K562 (cell line): ENCODE results near the gene BCAS3. TPM values are rescaled to one million over a fixed set of nuclear protein-coding genes. Genes with fewer than 3 reads are reported as not detected.

Source experiments
- ARID1B ChIP-seq: fragments of 450-650 bp; IDR thresholded peaks from 2 replicates; pipeline ENCODE4 v1.6.1; 2016; ENCODE audit warnings: antibody characterized with exemption, mild to moderate bottlenecking, inconsistent platforms
- BDP1 ChIP-seq: IDR thresholded peaks from 3 replicates; pipeline ENCODE4 v1.6.1; 2011; ENCODE audit not compliant: insufficient read length, insufficient read depth
- FIP1L1 ChIP-seq: fragments of 200-400 bp; formaldehyde crosslinking; IDR thresholded peaks from 2 replicates; pipeline ENCODE4 v1.6.1; 2018; ENCODE audit warnings: mild to moderate bottlenecking, low read depth, low read length; ENCODE audit not compliant: poor library complexity, severe bottlenecking
- KLF10 ChIP-seq: fragments of 250-450 bp; sonication (Bioruptor Pico); IDR thresholded peaks from 2 replicates; pipeline ENCODE4 v1.6.1; 2021; ENCODE audit warnings: matching md5 sums
- LEF1 ChIP-seq: fragments of 450-650 bp; IDR thresholded peaks from 2 replicates; pipeline ENCODE4 v1.6.1; 2016; ENCODE audit warnings: mild to moderate bottlenecking
- MCM7 ChIP-seq, 2 experiments: fragments of 450-650 bp; IDR thresholded peaks; 2 replicates each; pipeline ENCODE4 v1.6.1; 2016 to 2018
- PHB2 ChIP-seq: fragments of 450-650 bp; IDR thresholded peaks from 2 replicates; pipeline ENCODE4 v1.6.1; 2017; ENCODE audit warnings: low read depth
- RFX7 ChIP-seq: fragments of 250-450 bp; sonication (Bioruptor Pico); IDR thresholded peaks from 2 replicates; pipeline ENCODE4 v1.5.1; 2021; ENCODE audit warnings: mild to moderate bottlenecking
- STAT5A ChIP-seq: IDR thresholded peaks from 2 replicates; pipeline ENCODE4 v1.6.1; 2012; ENCODE audit warnings: low read length, inconsistent platforms, borderline replicate concordance
- ZNF57 ChIP-seq: fragments of 450-650 bp; formaldehyde crosslinking; IDR thresholded peaks from 2 replicates; pipeline ENCODE4 v1.4.0; 2020; ENCODE audit warnings: mild to moderate bottlenecking, moderate library complexity
- ZSCAN32 ChIP-seq: fragments of 450-650 bp; formaldehyde crosslinking; IDR thresholded peaks from 2 replicates; pipeline ENCODE4 v1.4.0; 2020; ENCODE audit warnings: mild to moderate bottlenecking, moderate library complexity
- polyA plus RNA-seq, 8 experiments: library from polyadenylated mRNA; depleted of rRNA in 4 of 8; stranded (reverse) in 5 of 8; unstranded in 3 of 8; fragments of >200 nt; fragmentation: Nextera tagmentation in 2 of 8; fragmentation: Illumina TruSeq in 1 of 8; extraction: Ambion mirVana in 2 of 8; extraction: Trizol in 1 of 8; gene quantifications; 2 replicates each; pipeline versions ENCODE4 v1.2.1 to v1.2.3, GENCODE V29; 2011 to 2014; ENCODE audit warnings: inconsistent platforms in 1 of 8, missing spikeins in 1 of 8
- total RNA-seq, 7 experiments: library from RNA; depleted of rRNA in 6 of 7; stranded (reverse); fragments of >200 nt in 6 of 7; fragmentation: Illumina TruSeq in 2 of 7; extraction: Trizol in 2 of 7; gene quantifications; 2 replicates each; pipeline versions ENCODE4 v1.2.1 to v1.2.3, GENCODE V29; 2011 to 2021; ENCODE audit warnings: low replicate concordance in 1 of 7
- TF ChIP-seq, protein P1 (sequence below): IDR thresholded peaks from 2 replicates; pipeline ENCODE4 v1.6.1; 2016; ENCODE audit warnings: missing genetic modification characterization, missing compliant biosample characterization
- TF ChIP-seq, protein P2 (sequence below): fragments of 250-450 bp; sonication (Bioruptor Pico); IDR thresholded peaks from 2 replicates; pipeline ENCODE4 v1.4.0; 2020; ENCODE audit warnings: mild to moderate bottlenecking, moderate library complexity
- TF ChIP-seq, protein P3 (sequence below): sonication (generic); formaldehyde crosslinking; IDR thresholded peaks from 2 replicates; pipeline ENCODE4 v1.8.0; 2023; ENCODE audit warnings: mild to moderate bottlenecking, missing genetic modification reagents
- TF ChIP-seq, protein P4 (sequence below): fragments of 250-450 bp; sonication (Bioruptor Pico); IDR thresholded peaks from 2 replicates; pipeline ENCODE4 v1.8.0; 2021; ENCODE audit warnings: moderate library complexity, mild to moderate bottlenecking, inconsistent platforms
- TF ChIP-seq, protein P5 (sequence below): fragments of 450-650 bp; formaldehyde crosslinking; IDR thresholded peaks from 2 replicates; pipeline ENCODE4 v1.4.0; 2022; ENCODE audit warnings: missing genetic modification characterization
- TF ChIP-seq, protein P6 (sequence below): fragments of 250-450 bp; sonication (Bioruptor Pico); IDR thresholded peaks from 2 replicates; pipeline ENCODE4 v1.4.0; 2020
- TF ChIP-seq, protein P7 (sequence below): fragments of 250-450 bp; sonication (Bioruptor Pico); IDR thresholded peaks from 2 replicates; pipeline ENCODE4 v1.5.0; 2022; ENCODE audit warnings: mild to moderate bottlenecking

Gene BCAS3
- total and polyA plus RNA-seq, 9 of the 15 experiments (the other 6 are each of a cell fraction or from before 2014, with no cell fraction given), result 1.9 to 5.5 (median 3.5) TPM

DNA sequence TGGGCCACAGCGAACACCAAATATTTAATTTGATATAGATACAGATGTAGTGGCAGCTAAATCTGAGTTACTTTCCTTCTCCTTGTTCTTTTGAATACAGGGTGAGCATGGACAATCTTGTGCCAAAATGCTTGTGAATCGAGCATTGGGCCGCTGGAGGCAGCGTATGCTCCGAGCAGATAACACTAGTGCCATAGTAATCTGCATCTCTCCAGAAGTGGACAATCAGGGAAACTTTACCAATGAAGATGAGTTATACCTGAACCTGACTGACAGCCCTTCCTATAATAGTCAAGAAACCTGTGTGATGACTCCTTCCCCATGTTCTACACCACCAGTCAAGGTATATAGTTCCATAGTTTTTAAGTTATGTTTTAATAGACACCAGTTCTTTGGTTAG, 21.2 kb upstream of the BCAS3 start (continued):
- TF ChIP-seq, protein P1, sequence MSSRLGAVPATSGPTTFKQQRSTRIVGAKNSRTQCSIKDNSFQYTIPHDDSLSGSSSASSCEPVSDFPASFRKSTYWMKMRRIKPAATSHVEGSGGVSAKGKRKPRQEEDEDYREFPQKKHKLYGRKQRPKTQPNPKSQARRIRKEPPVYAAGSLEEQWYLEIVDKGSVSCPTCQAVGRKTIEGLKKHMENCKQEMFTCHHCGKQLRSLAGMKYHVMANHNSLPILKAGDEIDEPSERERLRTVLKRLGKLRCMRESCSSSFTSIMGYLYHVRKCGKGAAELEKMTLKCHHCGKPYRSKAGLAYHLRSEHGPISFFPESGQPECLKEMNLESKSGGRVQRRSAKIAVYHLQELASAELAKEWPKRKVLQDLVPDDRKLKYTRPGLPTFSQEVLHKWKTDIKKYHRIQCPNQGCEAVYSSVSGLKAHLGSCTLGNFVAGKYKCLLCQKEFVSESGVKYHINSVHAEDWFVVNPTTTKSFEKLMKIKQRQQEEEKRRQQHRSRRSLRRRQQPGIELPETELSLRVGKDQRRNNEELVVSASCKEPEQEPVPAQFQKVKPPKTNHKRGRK (tag), result no peak
- TF ChIP-seq BDP1 (no peak), PHB2 (no peak), ZNF57 (CRISPR knock-in tag) (no peak), ZSCAN32 (CRISPR knock-in tag) (no peak), KLF10 (CRISPR knock-in tag) (no peak), ARID1B (peak; percentile 67), FIP1L1 (no peak), RFX7 (CRISPR knock-in tag) (no peak), MCM7 (IDR thresholded peaks at IDR 0.05) (no peak), LEF1 (no peak), STAT5A (peak; percentile 44; the same call in 1 of the 2 replicates)
- TF ChIP-seq, protein P2, sequence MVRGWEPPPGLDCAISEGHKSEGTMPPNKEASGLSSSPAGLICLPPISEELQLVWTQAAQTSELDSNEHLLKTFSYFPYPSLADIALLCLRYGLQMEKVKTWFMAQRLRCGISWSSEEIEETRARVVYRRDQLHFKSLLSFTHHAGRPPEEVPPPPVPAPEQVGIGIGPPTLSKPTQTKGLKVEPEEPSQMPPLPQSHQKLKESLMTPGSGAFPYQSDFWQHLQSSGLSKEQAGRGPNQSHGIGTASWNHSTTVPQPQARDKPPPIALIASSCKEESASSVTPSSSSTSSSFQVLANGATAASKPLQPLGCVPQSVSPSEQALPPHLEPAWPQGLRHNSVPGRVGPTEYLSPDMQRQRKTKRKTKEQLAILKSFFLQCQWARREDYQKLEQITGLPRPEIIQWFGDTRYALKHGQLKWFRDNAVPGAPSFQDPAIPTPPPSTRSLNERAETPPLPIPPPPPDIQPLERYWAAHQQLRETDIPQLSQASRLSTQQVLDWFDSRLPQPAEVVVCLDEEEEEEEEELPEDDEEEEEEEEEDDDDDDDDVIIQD (CRISPR knock-in tag), result no peak
- TF ChIP-seq, protein P3, sequence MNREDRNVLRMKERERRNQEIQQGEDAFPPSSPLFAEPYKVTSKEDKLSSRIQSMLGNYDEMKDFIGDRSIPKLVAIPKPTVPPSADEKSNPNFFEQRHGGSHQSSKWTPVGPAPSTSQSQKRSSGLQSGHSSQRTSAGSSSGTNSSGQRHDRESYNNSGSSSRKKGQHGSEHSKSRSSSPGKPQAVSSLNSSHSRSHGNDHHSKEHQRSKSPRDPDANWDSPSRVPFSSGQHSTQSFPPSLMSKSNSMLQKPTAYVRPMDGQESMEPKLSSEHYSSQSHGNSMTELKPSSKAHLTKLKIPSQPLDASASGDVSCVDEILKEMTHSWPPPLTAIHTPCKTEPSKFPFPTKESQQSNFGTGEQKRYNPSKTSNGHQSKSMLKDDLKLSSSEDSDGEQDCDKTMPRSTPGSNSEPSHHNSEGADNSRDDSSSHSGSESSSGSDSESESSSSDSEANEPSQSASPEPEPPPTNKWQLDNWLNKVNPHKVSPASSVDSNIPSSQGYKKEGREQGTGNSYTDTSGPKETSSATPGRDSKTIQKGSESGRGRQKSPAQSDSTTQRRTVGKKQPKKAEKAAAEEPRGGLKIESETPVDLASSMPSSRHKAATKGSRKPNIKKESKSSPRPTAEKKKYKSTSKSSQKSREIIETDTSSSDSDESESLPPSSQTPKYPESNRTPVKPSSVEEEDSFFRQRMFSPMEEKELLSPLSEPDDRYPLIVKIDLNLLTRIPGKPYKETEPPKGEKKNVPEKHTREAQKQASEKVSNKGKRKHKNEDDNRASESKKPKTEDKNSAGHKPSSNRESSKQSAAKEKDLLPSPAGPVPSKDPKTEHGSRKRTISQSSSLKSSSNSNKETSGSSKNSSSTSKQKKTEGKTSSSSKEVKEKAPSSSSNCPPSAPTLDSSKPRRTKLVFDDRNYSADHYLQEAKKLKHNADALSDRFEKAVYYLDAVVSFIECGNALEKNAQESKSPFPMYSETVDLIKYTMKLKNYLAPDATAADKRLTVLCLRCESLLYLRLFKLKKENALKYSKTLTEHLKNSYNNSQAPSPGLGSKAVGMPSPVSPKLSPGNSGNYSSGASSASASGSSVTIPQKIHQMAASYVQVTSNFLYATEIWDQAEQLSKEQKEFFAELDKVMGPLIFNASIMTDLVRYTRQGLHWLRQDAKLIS (CRISPR knock-in tag), result no peak
- TF ChIP-seq, protein P4, sequence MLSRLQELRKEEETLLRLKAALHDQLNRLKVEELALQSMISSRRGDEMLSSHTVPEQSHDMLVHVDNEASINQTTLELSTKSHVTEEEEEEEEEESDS (CRISPR knock-in tag), result no peak
- TF ChIP-seq, protein P5, sequence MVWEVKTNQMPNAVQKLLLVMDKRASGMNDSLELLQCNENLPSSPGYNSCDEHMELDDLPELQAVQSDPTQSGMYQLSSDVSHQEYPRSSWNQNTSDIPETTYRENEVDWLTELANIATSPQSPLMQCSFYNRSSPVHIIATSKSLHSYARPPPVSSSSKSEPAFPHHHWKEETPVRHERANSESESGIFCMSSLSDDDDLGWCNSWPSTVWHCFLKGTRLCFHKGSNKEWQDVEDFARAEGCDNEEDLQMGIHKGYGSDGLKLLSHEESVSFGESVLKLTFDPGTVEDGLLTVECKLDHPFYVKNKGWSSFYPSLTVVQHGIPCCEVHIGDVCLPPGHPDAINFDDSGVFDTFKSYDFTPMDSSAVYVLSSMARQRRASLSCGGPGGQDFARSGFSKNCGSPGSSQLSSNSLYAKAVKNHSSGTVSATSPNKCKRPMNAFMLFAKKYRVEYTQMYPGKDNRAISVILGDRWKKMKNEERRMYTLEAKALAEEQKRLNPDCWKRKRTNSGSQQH, result no peak
- TF ChIP-seq, protein P6, sequence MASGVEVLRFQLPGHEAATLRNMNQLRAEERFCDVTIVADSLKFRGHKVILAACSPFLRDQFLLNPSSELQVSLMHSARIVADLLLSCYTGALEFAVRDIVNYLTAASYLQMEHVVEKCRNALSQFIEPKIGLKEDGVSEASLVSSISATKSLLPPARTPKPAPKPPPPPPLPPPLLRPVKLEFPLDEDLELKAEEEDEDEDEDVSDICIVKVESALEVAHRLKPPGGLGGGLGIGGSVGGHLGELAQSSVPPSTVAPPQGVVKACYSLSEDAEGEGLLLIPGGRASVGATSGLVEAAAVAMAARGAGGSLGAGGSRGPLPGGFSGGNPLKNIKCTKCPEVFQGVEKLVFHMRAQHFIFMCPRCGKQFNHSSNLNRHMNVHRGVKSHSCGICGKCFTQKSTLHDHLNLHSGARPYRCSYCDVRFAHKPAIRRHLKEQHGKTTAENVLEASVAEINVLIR (CRISPR knock-in tag), result no peak
- TF ChIP-seq, protein P7, sequence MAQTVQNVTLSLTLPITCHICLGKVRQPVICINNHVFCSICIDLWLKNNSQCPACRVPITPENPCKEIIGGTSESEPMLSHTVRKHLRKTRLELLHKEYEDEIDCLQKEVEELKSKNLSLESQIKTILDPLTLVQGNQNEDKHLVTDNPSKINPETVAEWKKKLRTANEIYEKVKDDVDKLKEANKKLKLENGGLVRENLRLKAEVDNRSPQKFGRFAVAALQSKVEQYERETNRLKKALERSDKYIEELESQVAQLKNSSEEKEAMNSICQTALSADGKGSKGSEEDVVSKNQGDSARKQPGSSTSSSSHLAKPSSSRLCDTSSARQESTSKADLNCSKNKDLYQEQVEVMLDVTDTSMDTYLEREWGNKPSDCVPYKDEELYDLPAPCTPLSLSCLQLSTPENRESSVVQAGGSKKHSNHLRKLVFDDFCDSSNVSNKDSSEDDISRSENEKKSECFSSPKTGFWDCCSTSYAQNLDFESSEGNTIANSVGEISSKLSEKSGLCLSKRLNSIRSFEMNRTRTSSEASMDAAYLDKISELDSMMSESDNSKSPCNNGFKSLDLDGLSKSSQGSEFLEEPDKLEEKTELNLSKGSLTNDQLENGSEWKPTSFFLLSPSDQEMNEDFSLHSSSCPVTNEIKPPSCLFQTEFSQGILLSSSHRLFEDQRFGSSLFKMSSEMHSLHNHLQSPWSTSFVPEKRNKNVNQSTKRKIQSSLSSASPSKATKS (CRISPR knock-in tag), result no peak
